Pancreas (tissue), 10 donors: ENCODE data around the gene TRPV5. TPM values are rescaled to one million over a fixed set of nuclear protein-coding genes. Genes with fewer than 3 reads are reported as not detected.

Source experiments
- ATAC-seq, 4 donors: fragments of 200-7000 bp; cut with Tn5 transposase; one replicate each; pipeline versions ENCODE4 v1.8.0 to v1.9.1; 2020; ENCODE audit warnings: mild to moderate bottlenecking in 4 of 4, moderate library complexity in 4 of 4
- DNase-seq, 6 donors: peaks; one replicate each; pipeline ENCODE4 v3.0.0-alpha.2; 2020
- FAIRE-seq: peaks from 2 replicates; lab custom pipeline; 2012; peaks lifted over from hg19 to GRCh38; lab: Jason Lieb, UNC
- H3K27ac ChIP-seq, 4 donors: fragments of 200-600 bp; sonication (generic); 1 replicate in 3 of 4; 2 replicates in 1 of 4; pipeline versions ENCODE4 v1.5.0 to v1.8.0; 2020
- H3K27me3 ChIP-seq, 4 donors: fragments of 200-600 bp; one replicate each; pipeline ENCODE4 v1.8.0; 2021
- H3K36me3 ChIP-seq, 3 donors: fragments of 200-600 bp; sonication (generic) in 1 of 3; one replicate each; pipeline versions ENCODE4 v1.5.0 to v1.8.0; 2020 to 2021
- H3K4me1 ChIP-seq, 3 donors: fragments of 200-600 bp; one replicate each; pipeline ENCODE4 v1.8.0; 2021
- H3K4me3 ChIP-seq, 4 donors: fragments of 200-600 bp; sonication (generic) in 2 of 4; one replicate each; pipeline versions ENCODE4 v1.5.0 to v1.8.0; 2020 to 2021
- H3K9me3 ChIP-seq, 4 donors: fragments of 200-600 bp; one replicate each; pipeline ENCODE4 v1.8.0; 2021
- CTCF ChIP-seq, 4 donors: fragments of 200-600 bp; sonication (generic) in 3 of 4; IDR thresholded peaks; one replicate each; pipeline versions ENCODE4 v1.5.0 to v1.8.0; 2021; ENCODE audit warnings: antibody characterized with exemption in 4 of 4
- WGBS, 2 donors: extraction: QIAGEN DNeasy Blood & Tissue Kit; methylation state at CpG; one replicate each; pipeline ENCODE4 v1.1.7; 2013; 5-methylcytosine and 5-hydroxymethylcytosine counted together
- intact Hi-C, 3 donors: fragments of 100-400 bp; cut with DNase I; formaldehyde crosslinking; loops; one replicate each; pipeline versions ENCODE4 v1.11.1 to v1.14.2; 2022
- polyA plus RNA-seq, 2 donors: library from polyadenylated mRNA; stranded (reverse); fragments of 200-250 nt; gene quantifications; one replicate each; pipeline ENCODE4 v1.2.3, GENCODE V29; 2013
- total RNA-seq, 6 donors: library from RNA; stranded (reverse); fragmentation: NEBNext Ultra II Directional in 4 of 6; extraction: Animal tissue kit (Norgen Biotek cat#: 25700) in 4 of 6; gene quantifications; one replicate each; pipeline versions ENCODE4 v1.2.1 to v1.2.4, GENCODE V29; 2021 to 2023
- donor health status: healthy with polysubstance abuse.
- donor health status: DM: no; HTN: no; CAD: no; lungs with moderate emphysema.
- donor health status: DM: no; HTN: no; CAD: no.
- donor health status: control.
- donor health status: control.
- donor health status: Bipolar disorder and iron deficiency.
- donor health status: DM: yes; HTN: yes; CAD: no.
- donor health status: DM: no; HTN: no; CAD: no.
- donor health status: DM: no; HTN: no; CAD: no.
- donor health status: DM: yes; HTN: yes; CAD: no.

The TRPV5 gene
- total and polyA plus RNA-seq, 8 donors, result 0.06 to 0.08 TPM; not detected in 6

GRCh38 chr7:142862786-142863400 is 70.7 kb downstream of the TRPV5 start:
- no peak for ATAC-seq

DNA sequence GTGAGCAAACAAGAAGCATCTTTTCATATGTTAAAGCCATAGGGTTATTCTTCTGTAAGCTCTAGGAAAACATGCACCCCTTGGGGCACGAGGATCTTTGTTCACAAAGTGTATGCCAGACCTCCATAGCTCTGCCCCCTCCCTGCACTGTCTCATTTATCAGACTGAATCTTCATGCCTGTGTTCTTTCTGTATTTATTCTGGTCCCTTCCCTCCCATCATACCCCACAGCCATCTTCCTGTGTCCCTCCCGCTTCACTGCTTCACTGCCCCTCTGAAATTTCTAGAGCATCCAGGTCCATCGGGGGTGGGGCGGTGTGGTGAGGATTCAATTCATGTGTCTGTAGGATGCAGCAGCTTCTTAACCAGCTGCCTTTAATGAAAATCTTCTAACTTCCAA is 71.2 kb downstream of the TRPV5 start:
- no peak overlapping the region for H3K27ac ChIP-seq
- peaks cover 0 to 7% (median 0%) of the 10 kb centered on the region in 3 donors for H3K4me1 ChIP-seq
- no peak overlapping the region for H3K4me3 ChIP-seq
- ATAC-seq, result no peak
- intact Hi-C loops, result no loop called here
- TF ChIP-seq CTCF (IDR thresholded peaks at IDR 0.05), result no peak
- FAIRE-seq, result no peak
- H3K9me3 ChIP-seq, result no peaks in the 10 kb centered on the region
- DNase-seq, result no peak
- no peaks in the 10 kb centered on the region for H3K27me3 ChIP-seq
- WGBS, 2 donors, result 89 to 95% methylated on average over 4 of the region's 4 CpGs
- peaks cover 0 to 4% (median 0%) of the 10 kb centered on the region in 3 donors for H3K36me3 ChIP-seq

More at GRCh38 chr7:142862786-142863400, 70.7 kb downstream of the TRPV5 start:
- H3K27ac ChIP-seq, result no peak overlapping the region
- H3K27me3 ChIP-seq, result no peaks in the 10 kb centered on the region
- DNase-seq (no peak), FAIRE-seq (no peak)
- H3K4me1 ChIP-seq, result peaks cover 0 to 7% (median 0%) of the 10 kb centered on the region in 3 donors
- H3K36me3 ChIP-seq, result peaks cover 0 to 4% (median 0%) of the 10 kb centered on the region in 3 donors
- H3K4me3 ChIP-seq, result no peak overlapping the region
- no peak for TF ChIP-seq CTCF (IDR thresholded peaks at IDR 0.05)
- intact Hi-C loops, result no loop called here
- no peaks in the 10 kb centered on the region for H3K9me3 ChIP-seq
- WGBS, 2 donors, result 73 to 83% methylated on average over 7 of the region's 7 CpGs

GRCh38 chr7:142860968-142861367 is 72.6 kb downstream of the TRPV5 start:
- TF ChIP-seq CTCF (IDR thresholded peaks at IDR 0.05), result no peak

GRCh38 chr7:142859829-142860228 is 73.7 kb downstream of the TRPV5 start:
- Histone ChIP-seq H3K36me3 (peaks cover 0 to 4% (median 0%) of the 10 kb centered on the region in 3 donors), H3K27ac (no peak overlapping the region), H3K27me3 (no peaks in the 10 kb centered on the region), H3K9me3 (no peaks in the 10 kb centered on the region), H3K4me3 (no peak overlapping the region), H3K4me1 (peaks cover 0 to 7% (median 0%) of the 10 kb centered on the region in 3 donors)
- no peak for ATAC-seq
- 39 to 48% methylated on average over 5 of the region's 5 CpGs for WGBS, 2 donors
- TF ChIP-seq CTCF (IDR thresholded peaks at IDR 0.05), result no peak
- FAIRE-seq, result no peak
- intact Hi-C loops, result no loop called here
- no peak for DNase-seq

More at GRCh38 chr7:142860968-142861367, 72.6 kb downstream of the TRPV5 start:
- no peaks in the 10 kb centered on the region for H3K27me3 ChIP-seq
- DNase-seq (no peak), FAIRE-seq (no peak), ATAC-seq (no peak)
- no peak overlapping the region for H3K27ac ChIP-seq
- H3K4me1 ChIP-seq, result peaks cover 0 to 7% (median 0%) of the 10 kb centered on the region in 3 donors
- H3K9me3 ChIP-seq, result no peaks in the 10 kb centered on the region
- H3K4me3 ChIP-seq, result no peak overlapping the region
- intact Hi-C loops, result no loop called here
- 70% methylated on average over 3 of the region's 3 CpGs for WGBS, 2 donors
- peaks cover 0 to 4% (median 0%) of the 10 kb centered on the region in 3 donors for H3K36me3 ChIP-seq

GRCh38 chr7:142859411-142859810 is 74.1 kb downstream of the TRPV5 start:
- Histone ChIP-seq H3K36me3 (peaks cover 0 to 4% (median 0%) of the 10 kb centered on the region in 3 donors), H3K4me3 (no peak overlapping the region), H3K27me3 (no peaks in the 10 kb centered on the region), H3K9me3 (no peaks in the 10 kb centered on the region), H3K27ac (no peak overlapping the region), H3K4me1 (peaks cover 0 to 7% (median 0%) of the 10 kb centered on the region in 3 donors)
- intact Hi-C loops, result no loop called here
- FAIRE-seq, result no peak
- no peak for DNase-seq
- no peak for TF ChIP-seq CTCF (IDR thresholded peaks at IDR 0.05)
- no peak for ATAC-seq
